Type B pancreatic cell (in vitro differentiated cells): ENCODE data around the gene SULT1C4. TPM values are rescaled to one million over a fixed set of nuclear protein-coding genes. Genes with fewer than 3 reads are reported as not detected.
"Not testable (repeated sequence)": the region's sequence is repeated elsewhere in the genome, so short reads cannot be mapped to it uniquely, and the experiment has no call there.

Experiments
- DNase-seq: peaks from one replicate; pipeline ENCODE4 v3.0.0; 2021; ENCODE audit warnings: mixed read lengths; ENCODE audit not compliant: unreplicated experiment; ENCODE audit errors: extremely low spot score
- H3K27ac Mint-ChIP-seq: 2 replicates; pipeline ENCODE4 v1.8.0; 2021; ENCODE audit warnings: mild to moderate bottlenecking, mixed read lengths
- H3K27me3 Mint-ChIP-seq: 2 replicates; pipeline ENCODE4 v1.8.0; 2021; ENCODE audit warnings: mixed read lengths
- H3K36me3 Mint-ChIP-seq: 2 replicates; pipeline ENCODE4 v1.8.0; 2021; ENCODE audit warnings: mixed read lengths
- H3K4me1 Mint-ChIP-seq: one replicate; pipeline ENCODE4 v1.8.0; 2021; ENCODE audit warnings: mixed read lengths; ENCODE audit not compliant: unreplicated experiment
- H3K4me3 Mint-ChIP-seq: 2 replicates; pipeline ENCODE4 v1.8.0; 2021; ENCODE audit warnings: mild to moderate bottlenecking, mixed read lengths
- H3K9me3 Mint-ChIP-seq: 2 replicates; pipeline ENCODE4 v1.8.0; 2021; ENCODE audit warnings: mixed read lengths
- CTCF ChIP-seq: fragments of 200-600 bp; sonication (generic); conservative IDR thresholded peaks from 2 replicates; pipeline ENCODE4 v1.5.0; 2021; ENCODE audit warnings: antibody characterized with exemption, mild to moderate bottlenecking
- total RNA-seq: library from RNA; stranded (reverse); gene quantifications from 2 replicates; pipeline ENCODE4 v1.2.1, GENCODE V29; 2021; ENCODE audit warnings: low replicate concordance

The SULT1C4 gene
- total RNA-seq, 1 donor from 2014 or later = 27.5 TPM

- no peak overlapping the region for H3K4me3 Mint-ChIP-seq
- H3K27me3 Mint-ChIP-seq = no peaks in the 10 kb centered on the region
- no peak overlapping the region for H3K27ac Mint-ChIP-seq
- H3K9me3 Mint-ChIP-seq = no peaks in the 10 kb centered on the region
- no peak for DNase-seq
- TF ChIP-seq CTCF = no peak
- H3K4me1 Mint-ChIP-seq = no peaks in the 10 kb centered on the region
- no peaks in the 10 kb centered on the region for H3K36me3 Mint-ChIP-seq
These were observed 45.9 kb downstream of the SULT1C4 start for GRCh38 chr2:108423502-108424251.

DNA sequence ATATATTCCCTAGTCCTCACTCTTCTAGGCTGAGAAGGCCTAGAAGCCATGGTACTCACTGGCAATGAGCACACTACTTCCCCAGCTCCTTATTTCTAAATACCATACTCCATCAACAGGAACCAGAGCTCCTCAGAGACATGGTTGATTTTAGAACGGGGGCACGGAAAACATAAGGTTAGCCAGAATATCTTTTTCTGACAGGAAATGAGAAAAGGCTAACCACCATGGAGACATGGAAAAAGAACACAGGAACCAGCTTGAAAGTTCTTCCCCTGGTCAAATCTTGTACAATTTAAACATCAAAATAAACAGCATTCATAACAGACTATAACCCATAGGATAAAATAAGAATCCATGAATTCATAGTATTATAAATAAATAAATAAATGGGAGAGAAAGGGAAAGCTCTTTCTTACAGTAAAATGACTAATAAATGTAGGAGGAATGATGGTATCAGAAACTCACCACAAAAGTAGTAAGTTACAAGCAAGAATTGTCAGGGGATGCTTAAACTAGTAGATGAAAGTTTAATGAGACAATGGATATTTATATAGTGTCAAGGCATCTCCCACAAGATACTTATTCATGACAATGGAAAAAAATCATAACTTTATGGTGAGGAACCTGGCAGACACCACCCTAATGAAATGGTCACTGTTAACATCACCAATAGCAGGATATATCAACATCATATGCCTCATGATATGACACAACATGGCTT is 50.7 kb downstream of the SULT1C4 start:
- DNase-seq = no peak
- Mint-ChIP-seq H3K36me3 (no peaks in the 10 kb centered on the region), H3K27ac (no peak overlapping the region), H3K27me3 (no peaks in the 10 kb centered on the region), H3K4me3 (no peak overlapping the region), H3K4me1 (no peaks in the 10 kb centered on the region), H3K9me3 (peaks cover 5% of the 10 kb centered on the region)
- TF ChIP-seq CTCF = no peak

GRCh38 chr2:108435578-108435977 is 57.8 kb downstream of the SULT1C4 start:
- not testable (repeated sequence) for DNase-seq, H3K4me3 Mint-ChIP-seq, H3K9me3 Mint-ChIP-seq, H3K27me3 Mint-ChIP-seq, H3K27ac Mint-ChIP-seq, H3K36me3 Mint-ChIP-seq, H3K4me1 Mint-ChIP-seq

DNA sequence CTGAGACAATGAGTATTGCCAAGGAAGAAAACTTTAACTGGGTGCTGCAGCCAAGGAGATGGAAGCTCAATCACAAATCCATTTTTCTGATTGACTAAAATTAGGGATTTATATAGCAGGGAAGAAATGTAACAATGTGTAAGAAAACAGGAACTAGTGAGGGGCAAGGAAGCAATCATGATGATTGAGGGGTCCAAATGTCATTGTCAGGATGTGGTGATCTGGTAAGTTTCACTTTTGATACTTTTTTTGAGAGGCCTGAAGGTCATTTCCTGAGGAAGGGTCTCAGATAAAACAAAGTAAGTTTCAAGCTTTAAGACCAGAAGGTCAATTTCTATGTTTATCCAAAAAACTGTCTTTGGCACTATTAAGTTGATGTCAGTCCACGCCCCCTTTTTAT is 59.2 kb downstream of the SULT1C4 start:
- TF ChIP-seq CTCF = no peak
- no peak overlapping the region for H3K4me3 Mint-ChIP-seq

More for the DNA sequence above, 59.2 kb downstream of the SULT1C4 start:
- H3K36me3 Mint-ChIP-seq = no peaks in the 10 kb centered on the region
- H3K27me3 Mint-ChIP-seq = no peaks in the 10 kb centered on the region
- H3K9me3 Mint-ChIP-seq = no peaks in the 10 kb centered on the region
- H3K4me1 Mint-ChIP-seq = no peaks in the 10 kb centered on the region
- DNase-seq = no peak
- no peak overlapping the region for H3K27ac Mint-ChIP-seq

Other genes starting within 250 kb of the SULT1C4 start
- not detected in 2 replicates for gene SULT1C3, start 138.0 kb upstream of the SULT1C4 start, total RNA-seq
- gene SULT1C2, start 89.1 kb upstream of the SULT1C4 start, total RNA-seq = 4.2 and 5.9 TPM in 2 replicates
- gene GCC2, start 71.3 kb downstream of the SULT1C4 start, total RNA-seq = 40.5 and 48.1 TPM in 2 replicates
- gene LIMS1, start 156.5 kb downstream of the SULT1C4 start, total RNA-seq = 40.9 and 43.5 TPM in 2 replicates